ENCODE measurements around the gene ADH7.

The ADH7 gene

GRCh38 chr4:99383833-99384392 lies 51.2 kb downstream of the ADH7 start:
- H3K27ac ChIP-seq (ENCODE audit: low read length), result no peak overlapping the region
- no peaks in the 10 kb centered on the region for H3K36me3 ChIP-seq (replicated peaks; ENCODE audit: insufficient read depth, low read length)
- no peaks in the 10 kb centered on the region for H3K4me1 ChIP-seq (ENCODE audit: low read length)
- TF ChIP-seq EZH2 (optimal IDR thresholded peaks at IDR 0.05; ENCODE audit: low read depth, low read length) (no peak), CTCF (IDR thresholded peaks at IDR 0.05; ENCODE audit: low read length) (no peak), EZH2phosphoT487 (IDR thresholded peaks at IDR 0.05; ENCODE audit: low read length) (no peak)
- H3K79me2 ChIP-seq (ENCODE audit: low read length), result no peaks in the 10 kb centered on the region
- H3K27me3 ChIP-seq (replicated peaks; ENCODE audit: insufficient read depth, low read length), result no peaks in the 10 kb centered on the region
- no peak overlapping the region for H2AFZ ChIP-seq (ENCODE audit: low read length)
- H3F3A ChIP-seq (ENCODE audit: insufficient read depth, low read length), result no peaks in the 10 kb centered on the region
- no peaks in the 10 kb centered on the region for H3K9me3 ChIP-seq (replicated peaks; ENCODE audit: insufficient read depth, low read length)
- no peak overlapping the region for H3K4me2 ChIP-seq (ENCODE audit: low read depth, low read length)
- DNase-seq, result no peak
- no peak overlapping the region for H3K9ac ChIP-seq (ENCODE audit: low read length)
- H3K9me2 ChIP-seq (replicated peaks; ENCODE audit: insufficient read depth, low read length), result no peaks in the 10 kb centered on the region
- H4K20me1 ChIP-seq (ENCODE audit: insufficient read depth, low read length), result no peaks in the 10 kb centered on the region
- no peak overlapping the region for H3K4me3 ChIP-seq (ENCODE audit: low read length)

GRCh38 chr4:99383399-99383798 lies 51.7 kb downstream of the ADH7 start:
- no peak for TF ChIP-seq CTCF (IDR thresholded peaks at IDR 0.05; ENCODE audit: low read length)
- TF ChIP-seq EZH2 (optimal IDR thresholded peaks at IDR 0.05; ENCODE audit: low read depth, low read length), result no peak
- TF ChIP-seq EZH2phosphoT487 (IDR thresholded peaks at IDR 0.05; ENCODE audit: low read length), result no peak

GRCh38 chr4:99382745-99383360 lies 52.3 kb downstream of the ADH7 start:
- no peak overlapping the region for H3K9ac ChIP-seq (ENCODE audit: low read length)
- H3K4me2 ChIP-seq (ENCODE audit: low read depth, low read length), result no peak overlapping the region

More at GRCh38 chr4:99383399-99383798, 51.7 kb downstream of the ADH7 start:
- Histone ChIP-seq H3K4me1 (ENCODE audit: low read length) (no peaks in the 10 kb centered on the region), H3K36me3 (replicated peaks; ENCODE audit: insufficient read depth, low read length) (no peaks in the 10 kb centered on the region), H3K4me2 (ENCODE audit: low read depth, low read length) (no peak overlapping the region), H3K4me3 (ENCODE audit: low read length) (no peak overlapping the region), H3K27me3 (replicated peaks; ENCODE audit: insufficient read depth, low read length) (no peaks in the 10 kb centered on the region), H4K20me1 (ENCODE audit: insufficient read depth, low read length) (no peaks in the 10 kb centered on the region), H2AFZ (ENCODE audit: low read length) (no peak overlapping the region), H3K27ac (ENCODE audit: low read length) (no peak overlapping the region), H3F3A (ENCODE audit: insufficient read depth, low read length) (no peaks in the 10 kb centered on the region), H3K79me2 (ENCODE audit: low read length) (no peaks in the 10 kb centered on the region), H3K9me3 (replicated peaks; ENCODE audit: insufficient read depth, low read length) (no peaks in the 10 kb centered on the region), H3K9ac (ENCODE audit: low read length) (no peak overlapping the region), H3K9me2 (replicated peaks; ENCODE audit: insufficient read depth, low read length) (no peaks in the 10 kb centered on the region)
- no peak for DNase-seq

More at GRCh38 chr4:99382745-99383360, 52.3 kb downstream of the ADH7 start:
- Histone ChIP-seq H3K9me2 (replicated peaks; ENCODE audit: insufficient read depth, low read length) (no peaks in the 10 kb centered on the region), H3K9me3 (replicated peaks; ENCODE audit: insufficient read depth, low read length) (no peaks in the 10 kb centered on the region), H3K36me3 (replicated peaks; ENCODE audit: insufficient read depth, low read length) (no peaks in the 10 kb centered on the region), H3F3A (ENCODE audit: insufficient read depth, low read length) (no peaks in the 10 kb centered on the region), H4K20me1 (ENCODE audit: insufficient read depth, low read length) (no peaks in the 10 kb centered on the region), H2AFZ (ENCODE audit: low read length) (no peak overlapping the region), H3K4me3 (ENCODE audit: low read length) (no peak overlapping the region), H3K4me1 (ENCODE audit: low read length) (no peaks in the 10 kb centered on the region), H3K27me3 (replicated peaks; ENCODE audit: insufficient read depth, low read length) (no peaks in the 10 kb centered on the region), H3K27ac (ENCODE audit: low read length) (no peak overlapping the region), H3K79me2 (ENCODE audit: low read length) (no peaks in the 10 kb centered on the region)
- no peak for DNase-seq
- no peak for TF ChIP-seq EZH2phosphoT487 (IDR thresholded peaks at IDR 0.05; ENCODE audit: low read length)
- TF ChIP-seq EZH2 (optimal IDR thresholded peaks at IDR 0.05; ENCODE audit: low read depth, low read length), result no peak
- TF ChIP-seq CTCF (IDR thresholded peaks at IDR 0.05; ENCODE audit: low read length), result no peak
